SH-SY5Y (cell line): ENCODE results near the gene CDH8.

Source experiments
- GATA2 ChIP-seq: IDR thresholded peaks from 2 replicates; pipeline ENCODE4 v1.6.1; 2011; ENCODE audit warnings: mild to moderate bottlenecking, low read depth, low read length
- GATA3 ChIP-seq: IDR thresholded peaks from 2 replicates; pipeline ENCODE4 v1.6.1; 2011; ENCODE audit warnings: low read depth, mild to moderate bottlenecking, low read length, moderate library complexity

DNA sequence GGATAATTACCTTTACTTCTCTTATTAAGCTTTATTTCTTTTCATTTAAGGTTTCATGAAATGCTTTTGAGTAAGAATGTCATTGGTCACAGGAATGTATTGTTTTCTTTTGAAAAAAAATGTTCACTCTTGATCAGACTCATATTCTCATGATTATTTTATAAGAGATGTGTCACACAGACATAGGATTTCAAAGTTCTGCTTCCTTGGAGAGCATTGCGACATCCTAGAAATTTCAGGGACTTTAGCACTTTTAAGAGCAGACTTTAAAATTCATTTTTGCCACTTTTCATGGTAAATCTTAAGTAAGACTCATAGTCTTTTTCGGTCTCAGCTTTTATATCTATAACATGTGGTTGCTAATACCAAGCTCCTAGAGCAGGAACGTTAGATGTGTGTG is 314.7 kb downstream of the CDH8 start:
- TF ChIP-seq GATA2 (no peak), GATA3 (no peak)
